HG03378 (cell line): Measurements from ENCODE around the gene CLCN7.
A peak's percentile ranks its signal among the peaks of the same experiment; 100 is the strongest.

Experiments used
- ATAC-seq: cut with Tn5 transposase; IDR thresholded peaks from one replicate; pipeline ENCODE4 v1.9.1; 2021; ENCODE audit warnings: mild to moderate bottlenecking, moderate library complexity; ENCODE audit not compliant: unreplicated experiment

Gene CLCN7

GRCh38 chr16:1408171-1408837 lies 66.5 kb downstream of the CLCN7 start:
- ATAC-seq: peak; percentile 61

DNA sequence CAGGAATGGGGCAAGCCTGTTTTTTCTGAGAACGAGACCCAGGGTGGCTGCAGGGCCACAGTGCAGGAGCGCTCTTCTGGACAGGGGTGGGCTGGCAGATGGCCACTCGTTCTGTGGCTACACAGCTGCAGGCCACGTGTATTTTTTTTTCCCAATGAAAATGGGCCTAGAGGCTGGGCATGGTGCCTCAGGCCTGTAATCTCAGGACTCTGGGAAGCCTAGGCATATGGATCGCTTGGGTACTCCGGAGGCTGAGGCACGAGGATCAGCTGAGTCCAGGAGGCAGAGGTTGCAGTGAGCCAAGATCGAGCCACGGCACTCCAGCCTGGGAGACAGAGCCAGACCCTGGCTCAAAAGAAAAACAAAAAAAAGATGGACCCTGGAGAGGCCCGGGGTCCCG lies 67.1 kb downstream of the CLCN7 start:
- no peak for ATAC-seq

GRCh38 chr16:1403733-1404132 lies 71.1 kb downstream of the CLCN7 start:
- no peak for ATAC-seq

GRCh38 chr16:1403036-1403435 lies 71.8 kb downstream of the CLCN7 start:
- no peak for ATAC-seq

GRCh38 chr16:1401758-1402154 lies 73.1 kb downstream of the CLCN7 start:
- ATAC-seq: no peak

- no peak for ATAC-seq
Observed at GRCh38 chr16:1401061-1401757, 73.6 kb downstream of the CLCN7 start.

DNA sequence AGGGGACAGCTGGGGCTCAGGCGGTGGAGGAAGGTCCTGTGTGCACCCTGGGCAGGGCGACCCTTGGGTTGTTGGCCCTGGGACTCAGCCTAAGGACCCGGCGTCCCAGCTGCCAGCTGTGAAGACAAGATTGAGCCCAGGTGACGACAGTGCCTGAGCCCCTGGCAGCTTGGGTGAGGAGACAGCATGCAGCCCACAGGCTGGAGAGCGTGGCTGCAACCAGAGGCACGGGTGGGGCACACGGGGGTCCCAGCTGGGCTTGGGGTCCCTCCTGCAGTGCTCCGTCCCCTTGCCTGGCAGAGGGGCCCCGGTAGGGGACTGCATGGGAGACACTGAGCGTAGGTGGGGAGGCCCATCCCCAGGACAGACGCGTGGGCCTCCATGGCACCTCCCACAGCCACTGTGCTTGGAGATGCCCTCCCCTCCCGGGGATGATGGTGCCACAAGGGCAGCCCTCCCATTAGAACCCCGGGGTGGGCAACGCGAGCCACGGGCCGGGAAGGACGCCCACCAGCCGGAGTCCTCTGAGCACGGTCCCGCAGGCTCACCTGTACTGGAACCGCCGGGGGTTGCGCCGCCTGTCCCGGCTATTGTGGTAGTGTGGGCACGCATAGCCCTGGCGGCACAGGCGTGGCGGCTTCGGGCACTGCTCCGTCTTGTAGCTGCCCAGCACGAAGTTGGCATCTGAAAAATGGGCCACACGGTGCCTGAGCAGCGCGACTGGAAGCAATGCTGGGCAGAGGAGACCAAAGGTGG lies 75.8 kb downstream of the CLCN7 start:
- no peak for ATAC-seq

DNA sequence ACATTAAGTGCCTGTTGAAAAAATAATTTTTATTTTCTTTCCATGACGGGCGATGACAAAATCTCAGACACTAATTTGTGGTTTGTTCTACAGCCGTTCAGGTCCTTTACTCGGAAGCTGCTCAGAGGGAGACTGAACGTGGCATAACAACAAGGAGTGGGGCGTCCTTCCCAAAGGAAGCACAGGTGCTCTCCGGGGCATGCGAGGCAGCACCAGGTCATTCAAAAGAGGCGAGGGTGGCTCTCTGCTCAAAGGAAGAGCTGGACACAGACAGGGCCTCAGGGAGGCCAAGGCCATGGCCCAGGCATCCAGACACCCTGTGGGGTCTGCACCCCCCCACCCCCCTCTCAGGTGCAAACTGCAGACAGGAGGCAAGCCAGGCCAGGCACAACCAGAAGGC lies 76.5 kb downstream of the CLCN7 start:
- ATAC-seq: no peak

- ATAC-seq: no peak
Observed at GRCh38 chr16:1397779-1398178, 77.0 kb downstream of the CLCN7 start.

DNA sequence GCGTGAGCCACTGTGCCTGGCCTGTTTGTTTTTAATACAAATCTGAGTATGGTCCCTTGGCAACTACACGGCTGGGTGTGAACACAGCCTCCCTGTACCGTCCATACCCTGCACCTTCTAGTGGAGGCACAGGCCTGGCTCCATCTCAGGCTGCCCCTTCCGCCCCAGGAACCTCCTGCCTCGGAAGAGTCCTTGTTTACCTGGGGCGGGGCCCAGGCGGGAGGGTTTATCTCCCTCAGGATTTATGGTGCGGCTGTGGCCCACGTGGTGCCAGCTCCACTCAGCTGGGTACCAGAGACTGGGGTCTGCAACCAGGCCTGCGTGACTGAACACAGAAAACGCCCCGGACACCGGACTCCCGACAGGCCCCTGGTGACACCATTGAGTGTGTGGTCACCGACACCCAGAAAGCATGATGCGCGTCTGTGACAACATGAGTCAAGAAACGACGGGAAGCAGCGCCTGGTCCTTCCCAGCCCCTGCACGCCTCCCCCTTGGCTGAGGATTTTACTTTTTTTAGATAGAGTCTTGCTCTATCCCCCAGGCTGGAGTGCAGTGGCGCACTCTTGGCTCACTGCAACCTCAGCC lies 79.3 kb downstream of the CLCN7 start:
- no peak for ATAC-seq
